ENCODE measurements around the gene ADAM23. TPM values are rescaled to one million over a fixed set of nuclear protein-coding genes. Genes with fewer than 3 reads are reported as not detected.
A peak's percentile ranks its signal among the peaks of the same experiment; 100 is the strongest.

Gene ADAM23
- total RNA-seq, 2 experiments from 2014 or later = 1.8 to 2.3 TPM

DNA sequence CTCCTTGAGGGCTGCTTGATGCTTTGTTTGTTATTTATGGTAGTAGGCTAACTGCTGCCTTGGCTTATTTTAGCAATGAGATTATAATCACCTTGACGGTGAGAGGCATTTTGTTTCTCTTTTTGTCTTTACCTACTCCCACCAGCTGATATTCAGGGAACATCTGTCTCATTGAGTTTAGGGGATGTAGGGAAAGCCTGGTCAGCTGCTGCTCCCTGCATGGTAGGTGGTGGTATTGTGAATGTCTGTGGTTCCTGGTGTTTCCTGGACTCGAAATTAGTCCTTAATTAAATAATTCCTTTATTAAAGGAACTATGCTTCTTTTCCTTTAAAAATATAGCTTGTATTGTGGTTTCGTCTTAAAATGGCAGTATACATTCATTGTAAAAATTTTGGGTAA, 77.8 kb downstream of the ADAM23 start:
- no peak for DNase-seq
- H3K27ac Mint-ChIP-seq = no peak overlapping the region
- POLR2A ChIA-PET = no interaction called here
- H3K4me1 Mint-ChIP-seq (ENCODE audit: low read depth) = peaks cover 7% of the 10 kb centered on the region
- peaks cover 5% of the 10 kb centered on the region for H3K27me3 Mint-ChIP-seq
- H3K36me3 Mint-ChIP-seq = no peaks in the 10 kb centered on the region
- H3K4me3 Mint-ChIP-seq = no peak overlapping the region
- CTCF ChIA-PET = no interaction called here
- H3K9me3 Mint-ChIP-seq = peaks cover 6% of the 10 kb centered on the region
- intact Hi-C loops (cut with micrococcal nuclease) = no loop called here

DNA sequence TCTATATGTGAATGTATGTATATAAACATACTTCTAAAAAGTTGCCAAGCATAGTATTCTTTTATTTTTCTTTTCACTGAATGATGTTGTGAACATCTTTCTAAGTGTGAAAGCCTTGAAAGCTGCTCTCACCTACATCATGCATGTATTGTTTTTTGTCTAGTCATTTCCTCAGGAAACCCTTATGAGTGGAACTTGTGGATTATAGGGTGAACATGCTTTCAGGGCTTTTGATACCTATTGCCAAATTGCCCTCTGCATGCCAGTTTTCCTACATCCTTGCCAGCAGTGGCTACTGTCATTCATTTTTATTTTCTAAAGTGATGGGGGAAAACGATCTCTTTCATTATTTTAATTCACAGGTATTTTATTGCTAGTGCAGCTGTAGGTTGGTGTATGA, 78.3 kb downstream of the ADAM23 start:
- no peak for DNase-seq
- H3K4me1 Mint-ChIP-seq (ENCODE audit: low read depth) = peaks cover 7% of the 10 kb centered on the region
- no peak overlapping the region for H3K27ac Mint-ChIP-seq
- H3K36me3 Mint-ChIP-seq = no peaks in the 10 kb centered on the region
- peaks cover 5% of the 10 kb centered on the region for H3K27me3 Mint-ChIP-seq
- H3K9me3 Mint-ChIP-seq = peaks cover 6% of the 10 kb centered on the region
- no peak overlapping the region for H3K4me3 Mint-ChIP-seq
- ChIA-PET CTCF (no interaction called here), POLR2A (no interaction called here)
- intact Hi-C loops (cut with micrococcal nuclease) = no loop called here

GRCh38 chr2:206526416-206526815, 83.1 kb downstream of the ADAM23 start:
- no peak overlapping the region for H3K27ac Mint-ChIP-seq
- ChIA-PET CTCF (no interaction called here), POLR2A (no interaction called here)
- DNase-seq = no peak
- peaks cover 6% of the 10 kb centered on the region for H3K9me3 Mint-ChIP-seq
- H3K4me1 Mint-ChIP-seq (ENCODE audit: low read depth) = peaks cover 16% of the 10 kb centered on the region
- H3K4me3 Mint-ChIP-seq = no peak overlapping the region
- peaks cover 5% of the 10 kb centered on the region for H3K27me3 Mint-ChIP-seq
- no peaks in the 10 kb centered on the region for H3K36me3 Mint-ChIP-seq
- intact Hi-C loops (cut with micrococcal nuclease) = no loop called here

DNA sequence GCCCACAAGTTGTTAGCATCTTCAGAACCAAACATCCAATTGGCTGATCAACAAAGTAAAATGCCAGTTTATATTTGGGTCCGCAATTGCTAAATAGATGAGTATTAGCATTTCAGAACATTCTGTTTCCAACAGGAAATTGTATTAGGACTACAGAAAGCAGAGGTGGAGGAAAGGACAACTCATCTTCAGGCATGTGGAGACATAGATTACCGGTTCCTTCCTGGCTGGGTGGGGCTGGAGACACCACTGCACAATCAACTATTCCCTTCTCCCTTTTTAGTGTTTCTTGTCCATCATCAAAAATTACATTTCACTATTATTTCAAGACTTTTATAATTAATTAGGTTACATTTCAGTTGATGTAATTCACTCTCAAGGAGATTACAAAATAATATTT, 83.8 kb downstream of the ADAM23 start:
- Mint-ChIP-seq H3K27me3 (peaks cover 5% of the 10 kb centered on the region), H3K36me3 (no peaks in the 10 kb centered on the region)

GRCh38 chr2:206530727-206531126, 87.4 kb downstream of the ADAM23 start:
- POLR2A ChIA-PET = no interaction called here
- CTCF ChIA-PET = no interaction called here
- H3K27me3 Mint-ChIP-seq = peaks cover 5% of the 10 kb centered on the region
- no peaks in the 10 kb centered on the region for H3K36me3 Mint-ChIP-seq
- DNase-seq = peak; percentile 40
- H3K4me1 Mint-ChIP-seq (ENCODE audit: low read depth) = peaks cover 18% of the 10 kb centered on the region
- H3K9me3 Mint-ChIP-seq = no peaks in the 10 kb centered on the region
- H3K4me3 Mint-ChIP-seq = peak overlapping the region; percentile 67
- peak overlapping the region; percentile 34 for H3K27ac Mint-ChIP-seq
- intact Hi-C loops (cut with micrococcal nuclease) = loop anchor here (10.0 kb wide), 1 partner anchor 86 kb away; the partner anchor contains the start of gene ADAM23

More for the DNA sequence above, 83.8 kb downstream of the ADAM23 start:
- peaks cover 18% of the 10 kb centered on the region for H3K4me1 Mint-ChIP-seq (ENCODE audit: low read depth)
- no peak for DNase-seq
- H3K27ac Mint-ChIP-seq = no peak overlapping the region
- POLR2A ChIA-PET = no interaction called here
- peaks cover 6% of the 10 kb centered on the region for H3K9me3 Mint-ChIP-seq
- intact Hi-C loops (cut with micrococcal nuclease) = no loop called here
- H3K4me3 Mint-ChIP-seq = no peak overlapping the region
- CTCF ChIA-PET = no interaction called here

GRCh38 chr2:206531996-206532543, 88.7 kb downstream of the ADAM23 start:
- no peak for DNase-seq
- Mint-ChIP-seq H3K36me3 (no peaks in the 10 kb centered on the region), H3K27me3 (peaks cover 6% of the 10 kb centered on the region), H3K4me1 (ENCODE audit: low read depth) (peaks cover 20% of the 10 kb centered on the region), H3K27ac (no peak overlapping the region), H3K9me3 (no peaks in the 10 kb centered on the region), H3K4me3 (no peak overlapping the region)
- POLR2A ChIA-PET = no interaction called here
- intact Hi-C loops (cut with micrococcal nuclease) = loop anchor here (10.0 kb wide), 1 partner anchor 87 kb away; the partner anchor contains the start of gene ADAM23
- CTCF ChIA-PET = interaction anchor here (0.6 kb wide), 1 partner anchor 387 kb away, joined by 3 read pairs; no protein-coding TSS in a partner anchor

DNA sequence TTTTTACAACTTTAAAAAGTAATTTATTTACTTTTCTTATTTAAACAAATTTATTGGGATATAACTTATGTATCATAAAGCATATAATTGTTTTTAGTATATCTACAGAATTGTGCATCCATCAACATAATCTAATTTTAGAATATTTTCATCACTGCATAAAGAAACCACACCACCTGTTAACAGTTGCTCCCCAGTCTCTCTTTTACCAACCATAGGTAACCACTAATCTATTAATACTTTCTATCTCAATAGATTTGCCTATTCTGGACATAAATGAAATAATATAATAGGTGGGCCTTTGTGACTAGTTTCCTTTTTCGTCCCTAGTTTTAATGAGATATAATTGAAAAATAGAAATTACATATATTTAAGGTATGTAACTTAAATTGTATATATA, 90.6 kb downstream of the ADAM23 start:
- H3K4me1 Mint-ChIP-seq (ENCODE audit: low read depth) = peaks cover 20% of the 10 kb centered on the region
- H3K27me3 Mint-ChIP-seq = peaks cover 5% of the 10 kb centered on the region
- DNase-seq = no peak
- POLR2A ChIA-PET = interaction anchor here (0.6 kb wide), 1 partner anchor 29 kb away, joined by 3 read pairs; no protein-coding TSS in a partner anchor
- intact Hi-C loops (cut with micrococcal nuclease) = loop anchor here (10.0 kb wide), 1 partner anchor 89 kb away; the partner anchor contains the start of gene ADAM23
- H3K4me3 Mint-ChIP-seq = no peak overlapping the region
- CTCF ChIA-PET = no interaction called here
- no peaks in the 10 kb centered on the region for H3K36me3 Mint-ChIP-seq
- H3K9me3 Mint-ChIP-seq = no peaks in the 10 kb centered on the region
- no peak overlapping the region for H3K27ac Mint-ChIP-seq

GRCh38 chr2:206535260-206535986, 92.1 kb downstream of the ADAM23 start:
- no peak for DNase-seq
- POLR2A ChIA-PET = no interaction called here
- Mint-ChIP-seq H3K4me1 (ENCODE audit: low read depth) (peaks cover 17% of the 10 kb centered on the region), H3K36me3 (no peaks in the 10 kb centered on the region), H3K27ac (no peak overlapping the region), H3K4me3 (no peak overlapping the region), H3K27me3 (peaks cover 3% of the 10 kb centered on the region), H3K9me3 (no peaks in the 10 kb centered on the region)
- CTCF ChIA-PET = no interaction called here
- intact Hi-C loops (cut with micrococcal nuclease) = loop anchor here (10.0 kb wide), 1 partner anchor 91 kb away; the partner anchor contains the start of gene ADAM23

DNA sequence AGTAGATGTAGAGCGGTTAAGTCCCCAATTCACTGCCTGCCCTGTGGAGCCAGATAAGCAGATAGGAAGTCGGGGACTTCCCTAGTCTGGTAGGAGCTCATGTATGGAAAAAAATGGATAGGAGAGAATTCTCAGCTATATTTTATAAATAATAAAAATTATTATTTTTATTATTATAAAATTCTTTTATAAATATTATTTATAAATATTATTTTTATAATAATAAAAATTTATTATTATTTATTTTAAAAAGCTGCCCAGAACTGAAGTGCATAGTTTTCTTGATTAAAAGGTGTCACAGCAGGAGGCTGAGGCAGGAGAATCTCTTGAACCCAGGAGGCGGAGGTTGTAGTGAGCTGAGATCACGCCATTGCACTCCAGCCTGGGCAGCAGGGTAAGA, 97.4 kb downstream of the ADAM23 start:
- intact Hi-C loops (cut with micrococcal nuclease) = no loop called here
- H3K4me3 Mint-ChIP-seq = no peak overlapping the region
- ChIA-PET POLR2A (no interaction called here), CTCF (interaction anchor here (1.5 kb wide), 1 partner anchor 16 kb away, joined by 3 read pairs; no protein-coding TSS in a partner anchor)
- no peaks in the 10 kb centered on the region for H3K36me3 Mint-ChIP-seq
- H3K4me1 Mint-ChIP-seq (ENCODE audit: low read depth) = peaks cover 18% of the 10 kb centered on the region
- no peak for DNase-seq
- H3K27ac Mint-ChIP-seq = no peak overlapping the region
- H3K9me3 Mint-ChIP-seq = peaks cover 2% of the 10 kb centered on the region
- H3K27me3 Mint-ChIP-seq = peaks cover 3% of the 10 kb centered on the region

DNA sequence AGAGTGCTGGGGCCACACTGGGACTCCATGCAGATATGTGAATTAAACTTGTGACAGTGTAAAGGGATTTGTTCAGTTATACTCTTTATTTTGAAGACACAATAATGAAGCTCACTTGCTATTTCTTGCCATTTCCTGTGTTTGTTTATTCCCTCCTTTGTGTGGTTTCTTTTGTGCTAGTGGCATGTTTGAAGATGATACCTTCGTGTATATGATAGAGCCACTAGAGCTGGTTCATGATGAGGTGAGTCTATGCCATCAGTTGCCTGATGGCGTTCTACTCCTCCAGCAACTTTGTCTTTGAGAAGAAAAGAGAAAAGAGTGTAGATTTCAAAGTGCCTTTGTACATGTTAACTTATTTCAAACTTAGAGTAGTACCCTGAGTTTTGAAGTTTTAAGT, 99.7 kb downstream of the ADAM23 start:
- DNase-seq = no peak
- H3K4me1 Mint-ChIP-seq (ENCODE audit: low read depth) = peaks cover 14% of the 10 kb centered on the region
- H3K9me3 Mint-ChIP-seq = peaks cover 2% of the 10 kb centered on the region
- H3K27me3 Mint-ChIP-seq = no peaks in the 10 kb centered on the region
- H3K4me3 Mint-ChIP-seq = no peak overlapping the region
- H3K27ac Mint-ChIP-seq = no peak overlapping the region
- intact Hi-C loops (cut with micrococcal nuclease) = no loop called here
- no peaks in the 10 kb centered on the region for H3K36me3 Mint-ChIP-seq
- CTCF ChIA-PET = interaction anchor here (1.4 kb wide), 1 partner anchor 15 kb away, joined by 9 read pairs; no protein-coding TSS in a partner anchor
- POLR2A ChIA-PET = no interaction called here

- Mint-ChIP-seq H3K9me3 (peaks cover 2% of the 10 kb centered on the region), H3K27me3 (no peaks in the 10 kb centered on the region), H3K36me3 (no peaks in the 10 kb centered on the region), H3K4me1 (ENCODE audit: low read depth) (peaks cover 4% of the 10 kb centered on the region), H3K27ac (no peak overlapping the region), H3K4me3 (no peak overlapping the region)
- no peak for DNase-seq
- intact Hi-C loops (cut with micrococcal nuclease) = no loop called here
- CTCF ChIA-PET = interaction anchor here (1.6 to 1.9 kb wide), 2 partner anchors 8 to 10 kb away, joined by 7 to 9 read pairs; no protein-coding TSS in a partner anchor
- POLR2A ChIA-PET = no interaction called here
These were observed 105.1 kb downstream of the ADAM23 start for GRCh38 chr2:206548383-206548782.

GRCh38 chr2:206555721-206556120, 112.4 kb downstream of the ADAM23 start:
- ChIA-PET POLR2A (no interaction called here), CTCF (interaction anchor here (0.7 to 2.3 kb wide), 5 partner anchors 8 to 917 kb away, joined by 3 to 9 read pairs (median 3); no protein-coding TSS in a partner anchor)
- intact Hi-C loops (cut with micrococcal nuclease) = loop anchor here (1.0 to 10.0 kb wide), 8 partner anchors 137 to 919 kb away; partner anchors contain the start of genes FASTKD2, MDH1B and ZDBF2
- Mint-ChIP-seq H3K27me3 (peaks cover 2% of the 10 kb centered on the region), H3K4me3 (no peak overlapping the region), H3K4me1 (ENCODE audit: low read depth) (peaks cover 22% of the 10 kb centered on the region), H3K27ac (no peak overlapping the region), H3K36me3 (no peaks in the 10 kb centered on the region), H3K9me3 (no peaks in the 10 kb centered on the region)
- no peak for DNase-seq
